Psoas muscle (tissue), 8 donors: ENCODE measurements around the gene ANKRD7. TPM values are rescaled to one million over a fixed set of nuclear protein-coding genes. Genes with fewer than 3 reads are reported as not detected.

ENCODE experiments used
- ATAC-seq, 4 donors: fragments of 200-7000 bp; cut with Tn5 transposase; one replicate each; pipeline ENCODE4 v1.9.1; 2020; ENCODE audit warnings: moderate library complexity in 3 of 4, mild to moderate bottlenecking in 2 of 4
- DNase-seq, 2 donors: peaks; one replicate each; pipeline ENCODE4 v3.0.0-alpha.2; 2020
- H3K27ac ChIP-seq: fragments of 200-600 bp; one replicate; pipeline ENCODE4 v1.8.0; 2022
- H3K27me3 ChIP-seq, 3 donors: fragments of 200-600 bp in 1 of 3; one replicate each; pipeline versions ENCODE4 v1.6.1 to v1.8.0; 2013 to 2022; ENCODE audit warnings: low read length in 2 of 3, mild to moderate bottlenecking in 2 of 3, moderate library complexity in 1 of 3; ENCODE audit not compliant: insufficient read depth in 3 of 3
- H3K36me3 ChIP-seq, 2 donors: fragments of 200-600 bp in 1 of 2; one replicate each; pipeline versions ENCODE4 v1.6.1 to v1.8.0; 2013 to 2022; ENCODE audit warnings: low read depth in 1 of 2, mild to moderate bottlenecking in 1 of 2, moderate library complexity in 1 of 2; ENCODE audit not compliant: insufficient read depth in 1 of 2
- H3K4me1 ChIP-seq: fragments of 200-600 bp; one replicate; pipeline ENCODE4 v1.8.0; 2022
- H3K4me3 ChIP-seq: fragments of 200-600 bp; one replicate; pipeline ENCODE4 v1.8.0; 2022; ENCODE audit warnings: mild to moderate bottlenecking
- H3K9me3 ChIP-seq: fragments of 200-600 bp; one replicate; pipeline ENCODE4 v1.8.0; 2022
- WGBS, 3 donors: extraction: QIAGEN DNeasy Blood & Tissue Kit; methylation state at CpG; one replicate each; pipeline versions ENCODE4 v1.1.6 to v1.1.7; 2013; 5-methylcytosine and 5-hydroxymethylcytosine counted together
- intact Hi-C, 2 donors: fragments of 100-400 bp; cut with DNase I; formaldehyde crosslinking; loops; one replicate each; pipeline versions ENCODE4 v1.11.0 to v1.14.2; 2022
- polyA plus RNA-seq, 3 donors: library from polyadenylated mRNA; stranded (reverse); fragments of 200-250 nt; gene quantifications; one replicate each; pipeline ENCODE4 v1.2.3, GENCODE V29; 2013
- total RNA-seq, 4 donors: library from RNA; stranded (reverse); fragmentation: NEBNext Ultra II Directional in 2 of 4; extraction: Animal tissue kit (Norgen Biotek cat#: 25700) in 2 of 4; gene quantifications; one replicate each; pipeline versions ENCODE4 v1.2.1 to v1.2.4, GENCODE V29; 2021 to 2023
- TF ChIP-seq, protein P1 (sequence below): fragments of 200-600 bp; IDR thresholded peaks from one replicate; pipeline ENCODE4 v1.8.0; 2022; ENCODE audit warnings: antibody characterized with exemption
- donor health status: healthy with polysubstance abuse.
- donor health status: DM: no; HTN: no; CAD: no; lungs with moderate emphysema.
- donor health status: Bipolar disorder and iron deficiency.
- donor health status: healthy.
- donor health status: DM: yes; HTN: yes; CAD: no.
- donor health status: DM: no; HTN: no; CAD: no.
- donor health status: DM: no; HTN: no; CAD: no.
- donor health status: DM: yes; HTN: yes; CAD: no.

ANKRD7 gene
- total and polyA plus RNA-seq, 7 donors, result 0.15 to 0.82 (median 0.40) TPM; not detected in 2

DNA sequence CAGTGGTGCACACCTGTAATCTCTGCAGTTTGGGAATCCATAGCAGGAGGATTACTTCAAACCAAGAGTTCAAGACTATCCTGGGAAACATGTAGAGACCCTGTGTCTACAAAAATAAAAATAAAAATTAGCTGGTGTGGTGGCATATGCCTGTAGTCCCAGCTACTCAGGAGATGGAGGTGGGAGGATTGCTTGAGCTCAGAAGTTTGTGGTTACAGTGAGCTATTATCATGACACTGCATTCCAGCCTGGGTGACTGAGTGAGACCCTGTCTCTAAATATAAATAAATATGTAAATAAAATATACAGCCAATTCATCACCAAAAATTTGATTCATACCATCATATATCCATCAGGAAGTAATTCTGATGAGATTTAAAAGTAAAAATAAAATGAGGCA, 60.9 kb downstream of the ANKRD7 start:
- H3K4me3 ChIP-seq, result no peak overlapping the region
- TF ChIP-seq, protein P1, sequence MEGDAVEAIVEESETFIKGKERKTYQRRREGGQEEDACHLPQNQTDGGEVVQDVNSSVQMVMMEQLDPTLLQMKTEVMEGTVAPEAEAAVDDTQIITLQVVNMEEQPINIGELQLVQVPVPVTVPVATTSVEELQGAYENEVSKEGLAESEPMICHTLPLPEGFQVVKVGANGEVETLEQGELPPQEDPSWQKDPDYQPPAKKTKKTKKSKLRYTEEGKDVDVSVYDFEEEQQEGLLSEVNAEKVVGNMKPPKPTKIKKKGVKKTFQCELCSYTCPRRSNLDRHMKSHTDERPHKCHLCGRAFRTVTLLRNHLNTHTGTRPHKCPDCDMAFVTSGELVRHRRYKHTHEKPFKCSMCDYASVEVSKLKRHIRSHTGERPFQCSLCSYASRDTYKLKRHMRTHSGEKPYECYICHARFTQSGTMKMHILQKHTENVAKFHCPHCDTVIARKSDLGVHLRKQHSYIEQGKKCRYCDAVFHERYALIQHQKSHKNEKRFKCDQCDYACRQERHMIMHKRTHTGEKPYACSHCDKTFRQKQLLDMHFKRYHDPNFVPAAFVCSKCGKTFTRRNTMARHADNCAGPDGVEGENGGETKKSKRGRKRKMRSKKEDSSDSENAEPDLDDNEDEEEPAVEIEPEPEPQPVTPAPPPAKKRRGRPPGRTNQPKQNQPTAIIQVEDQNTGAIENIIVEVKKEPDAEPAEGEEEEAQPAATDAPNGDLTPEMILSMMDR, result no peak
- H3K9me3 ChIP-seq, result no peaks in the 10 kb centered on the region
- no peak overlapping the region for H3K27ac ChIP-seq
- H3K27me3 ChIP-seq, result no peaks in the 10 kb centered on the region
- DNase-seq, result no peak
- ATAC-seq, result no peak
- H3K4me1 ChIP-seq, result no peaks in the 10 kb centered on the region
- no peaks in the 10 kb centered on the region for H3K36me3 ChIP-seq
- intact Hi-C loops, result no loop called here

DNA sequence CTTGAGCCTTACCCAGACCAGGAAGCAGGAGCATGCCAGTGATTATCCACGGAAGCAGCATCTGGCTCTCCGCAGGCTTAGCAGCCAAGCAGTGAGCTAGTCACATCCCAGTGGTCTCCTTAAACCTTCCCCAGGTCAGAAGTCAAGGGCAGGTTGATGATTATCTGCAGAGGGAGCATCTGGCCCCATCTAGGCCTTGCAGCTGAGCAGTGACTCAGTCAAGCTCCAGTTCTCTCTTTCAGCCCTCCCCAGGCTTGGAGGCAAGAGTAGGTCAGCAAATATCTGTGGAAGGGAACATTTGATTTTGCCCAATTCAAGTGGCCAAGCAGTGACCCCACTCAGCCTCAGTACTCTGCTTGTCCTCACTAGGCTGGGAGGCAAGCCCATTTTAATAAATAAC, 61.6 kb downstream of the ANKRD7 start:
- intact Hi-C loops, result no loop called here
- TF ChIP-seq, protein P1, result no peak
- no peak overlapping the region for H3K4me3 ChIP-seq
- no peak overlapping the region for H3K27ac ChIP-seq
- DNase-seq (peak in 1 of 2 donors; percentile 8), ATAC-seq (no peak)
- no peaks in the 10 kb centered on the region for H3K9me3 ChIP-seq
- H3K27me3 ChIP-seq, result no peaks in the 10 kb centered on the region
- 68 to 77% (median 70%) methylated on average over 2 of the region's 2 CpGs for WGBS, 3 donors
- H3K4me1 ChIP-seq, result no peaks in the 10 kb centered on the region
- H3K36me3 ChIP-seq, result no peaks in the 10 kb centered on the region

DNA sequence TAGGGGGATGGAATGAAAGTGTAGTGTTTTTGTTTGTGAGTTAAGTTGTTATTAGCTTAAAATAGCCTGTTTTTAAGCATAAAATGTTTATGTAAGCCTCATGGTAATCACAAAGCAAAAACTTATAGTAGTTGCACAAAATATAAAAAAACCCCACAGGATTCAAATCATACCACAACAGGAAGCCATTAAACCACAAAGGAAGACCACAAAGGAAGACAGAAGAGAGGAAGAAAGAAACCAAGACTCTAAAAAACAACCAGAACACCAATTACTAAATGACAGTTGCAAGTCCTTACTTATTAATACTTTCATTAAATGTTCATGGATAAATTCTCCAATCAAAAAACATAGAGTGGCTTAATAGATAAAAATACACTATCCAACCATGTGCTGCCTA, 63.6 kb downstream of the ANKRD7 start:
- no peaks in the 10 kb centered on the region for H3K27me3 ChIP-seq
- H3K4me3 ChIP-seq, result no peak overlapping the region
- DNase-seq (no peak), ATAC-seq (no peak)
- intact Hi-C loops, result no loop called here
- H3K36me3 ChIP-seq, result no peaks in the 10 kb centered on the region
- H3K27ac ChIP-seq, result no peak overlapping the region
- TF ChIP-seq, protein P1, result no peak
- no peaks in the 10 kb centered on the region for H3K4me1 ChIP-seq
- H3K9me3 ChIP-seq, result no peaks in the 10 kb centered on the region

DNA sequence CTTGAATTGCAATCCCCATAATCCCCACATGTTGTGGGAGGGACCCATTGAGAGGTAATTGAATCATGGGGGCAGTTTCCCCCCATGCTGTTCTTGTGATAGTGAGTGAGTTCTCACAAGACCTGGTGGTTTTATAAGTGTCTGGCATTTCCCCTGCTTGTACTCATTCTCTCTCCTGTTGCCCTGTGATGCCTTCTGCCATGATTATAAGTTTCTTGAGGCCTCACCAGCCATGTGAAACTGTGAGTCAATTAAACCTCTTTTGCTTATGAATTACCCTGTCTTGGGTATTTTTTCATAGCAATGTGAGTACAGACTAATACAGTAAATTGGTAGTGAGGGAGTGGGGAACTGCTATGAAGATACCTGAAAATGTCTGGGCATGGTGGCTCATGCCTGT, 65.0 kb downstream of the ANKRD7 start:
- Histone ChIP-seq H3K36me3 (no peaks in the 10 kb centered on the region), H3K27ac (no peak overlapping the region), H3K4me3 (no peak overlapping the region), H3K4me1 (no peaks in the 10 kb centered on the region), H3K9me3 (no peaks in the 10 kb centered on the region), H3K27me3 (no peaks in the 10 kb centered on the region)
- TF ChIP-seq, protein P1, result no peak
- intact Hi-C loops, result no loop called here
- no peak for ATAC-seq
- no peak for DNase-seq

Other genes starting within 250 kb of the ANKRD7 start
- 10 to 100 TPM in 3 of 4 donors, 1 to 10 TPM in 1; 9.9 to 20.0 (median 14.2) TPM for gene LSM8, start 40.5 kb upstream of the ANKRD7 start, total RNA-seq
- gene LSM8, start 40.5 kb upstream of the ANKRD7 start, polyA plus RNA-seq, result 10 to 100 TPM; 17.2 to 22.6 (median 18.0) TPM